ENCODE measurements around the gene ETV4.

DNA sequence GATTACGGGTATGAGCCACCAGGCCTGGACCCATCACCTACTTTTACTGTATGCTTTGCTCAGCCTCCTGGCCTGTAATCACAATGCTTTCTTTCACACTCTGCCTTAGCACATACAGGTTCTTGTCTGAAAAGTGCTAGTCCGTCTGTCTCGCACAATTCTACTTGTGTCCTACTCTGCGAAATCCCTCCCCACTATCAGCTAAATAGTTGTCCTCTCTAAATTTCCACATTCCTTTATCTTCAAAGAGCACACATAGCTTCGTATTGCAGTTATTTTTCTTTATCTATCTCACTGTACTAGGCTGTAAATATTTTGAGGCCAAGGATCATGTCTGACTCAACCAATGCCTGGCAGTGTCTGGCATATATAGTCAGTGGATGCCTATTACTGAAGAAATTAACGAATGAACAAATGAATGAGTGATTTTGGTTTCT is 38.5 kb upstream of the ETV4 start:
- TF ChIP-seq CTCF (conservative IDR thresholded peaks at IDR 0.05; ENCODE audit: low read length) (no peak), EZH2phosphoT487 (IDR thresholded peaks at IDR 0.05; ENCODE audit: borderline replicate concordance) (no peak)
